ENCODE data around the gene GDE1.

GDE1 gene

DNA sequence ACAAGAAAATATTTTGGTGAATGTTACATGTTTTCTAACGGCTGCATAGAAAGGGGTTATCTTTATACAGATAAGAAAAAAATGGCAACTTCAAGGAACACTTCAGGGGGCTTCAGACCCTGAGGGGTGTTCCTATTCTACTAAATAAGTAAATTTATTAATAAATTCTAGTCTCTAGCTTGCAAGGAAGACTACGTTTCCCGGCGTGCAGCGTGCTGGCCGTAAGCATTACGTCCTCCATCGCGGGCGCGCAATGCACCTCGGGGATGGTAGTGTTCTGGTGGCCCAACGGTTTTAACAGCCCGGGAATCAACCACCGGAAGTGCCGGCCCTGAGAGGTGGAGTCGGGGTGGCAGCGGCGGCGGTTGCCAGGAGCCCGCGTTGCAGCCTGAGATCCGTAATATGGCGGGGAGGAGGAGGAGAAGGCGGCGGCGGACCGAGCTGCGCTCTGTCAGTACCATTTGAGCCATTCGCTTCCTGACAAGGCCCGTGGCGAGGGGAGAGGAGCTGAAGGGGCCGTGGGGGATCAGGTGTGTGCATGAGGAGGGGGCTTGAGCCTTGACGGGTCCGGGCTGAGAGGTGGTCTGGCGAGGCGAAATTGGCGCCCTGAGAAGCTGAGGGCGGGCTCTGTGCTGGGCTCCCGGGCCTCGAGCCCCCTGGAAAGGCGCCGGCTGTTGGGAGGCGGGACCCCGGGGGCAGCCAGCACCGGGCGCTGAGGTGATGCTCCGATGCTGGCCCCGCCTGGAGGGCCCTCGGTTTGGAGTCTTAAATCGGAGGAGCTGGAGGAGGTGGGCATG is 1.9 kb upstream of the GDE1 start, which contains the start of gene CCP110:
CCP110 (plus strand) TSS at position 384 of the 797 bp plus-strand sequence. CDS start 3,940 bp downstream, outside the sequence.
- DNase-seq = peak; percentile 97

- DNase-seq = no peak
Measured at GRCh38 chr16:19523184-19523558, 1.3 kb upstream of the GDE1 start.

DNA sequence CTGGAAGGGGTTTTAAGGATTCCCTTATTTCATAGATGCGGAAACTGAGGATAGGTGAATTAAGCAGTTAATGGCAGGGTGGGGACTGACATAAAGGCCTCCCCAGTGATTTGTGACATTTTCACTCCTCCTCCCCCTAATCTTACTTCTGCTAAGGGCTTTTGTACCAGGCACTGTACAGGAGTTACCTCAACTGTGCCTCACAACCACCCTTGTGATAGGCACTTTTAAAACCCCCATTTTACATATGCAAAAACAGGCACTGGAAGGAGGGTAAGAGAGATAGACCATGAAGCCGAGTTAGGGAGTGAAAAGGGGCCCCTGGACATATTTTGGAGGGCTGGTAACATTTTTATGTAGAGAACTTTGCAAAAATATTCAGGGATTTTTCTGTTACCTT is 862 bp upstream of the GDE1 start:
- DNase-seq = no peak

GRCh38 chr16:19522397-19522732 is 467 bp upstream of the GDE1 start:
- no peak for DNase-seq

DNA sequence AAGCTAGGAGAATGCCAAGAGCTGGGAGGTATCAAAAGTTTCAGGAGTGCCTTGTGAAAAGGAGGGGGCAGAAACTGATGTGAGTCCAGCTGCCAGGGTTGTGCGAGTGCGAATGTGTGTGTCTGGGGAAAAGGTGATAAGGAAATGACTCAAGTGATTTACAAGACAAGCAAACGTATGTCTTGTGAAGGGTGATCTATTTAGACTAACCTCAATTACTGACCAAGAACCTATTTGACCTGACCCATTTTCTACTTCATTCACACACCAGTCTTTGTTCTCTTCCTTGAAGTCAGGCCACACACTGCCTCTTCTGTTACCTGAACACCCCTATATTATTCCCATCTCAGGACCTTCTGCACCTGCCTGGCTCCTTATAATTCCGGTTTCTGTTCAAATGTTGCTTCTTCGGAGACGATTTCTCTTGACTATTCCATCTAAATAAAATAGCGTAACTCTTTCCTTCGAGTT is 1.0 kb downstream of the GDE1 start:
- no peak for DNase-seq

- no peak for DNase-seq
Measured at GRCh38 chr16:19518388-19518787, 3.5 kb downstream of the GDE1 start.

DNA sequence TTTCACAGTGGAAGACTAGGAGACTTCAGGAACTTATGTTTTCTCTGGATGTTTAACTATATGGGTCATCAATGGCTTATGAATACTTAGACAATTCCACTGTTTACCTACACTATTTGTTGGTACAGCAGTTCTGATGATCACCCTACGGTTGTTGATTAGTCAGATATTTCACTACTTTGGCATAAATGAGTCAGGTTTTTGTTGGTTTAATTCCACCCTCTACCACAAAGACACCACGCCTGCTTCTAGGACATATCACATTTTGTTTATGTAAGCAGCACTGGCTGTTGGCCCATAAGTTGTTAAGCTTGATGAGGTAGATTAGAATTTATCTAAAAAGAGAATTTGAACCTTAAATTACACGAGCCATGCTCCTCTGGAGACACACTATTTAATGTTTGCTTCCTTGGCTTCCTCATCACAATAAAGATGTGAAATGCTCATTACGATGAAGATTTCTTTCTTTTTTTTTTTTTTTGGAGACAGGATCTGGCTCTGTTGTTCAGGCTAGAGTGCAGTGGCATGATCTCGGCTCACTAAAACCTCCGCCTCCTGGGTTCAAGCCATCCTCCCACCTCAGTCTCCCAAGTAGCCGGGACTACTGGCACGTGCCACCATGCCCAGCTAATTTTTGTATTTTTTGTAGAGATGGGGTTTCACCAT is 4.3 kb downstream of the GDE1 start:
- no peak for DNase-seq

DNA sequence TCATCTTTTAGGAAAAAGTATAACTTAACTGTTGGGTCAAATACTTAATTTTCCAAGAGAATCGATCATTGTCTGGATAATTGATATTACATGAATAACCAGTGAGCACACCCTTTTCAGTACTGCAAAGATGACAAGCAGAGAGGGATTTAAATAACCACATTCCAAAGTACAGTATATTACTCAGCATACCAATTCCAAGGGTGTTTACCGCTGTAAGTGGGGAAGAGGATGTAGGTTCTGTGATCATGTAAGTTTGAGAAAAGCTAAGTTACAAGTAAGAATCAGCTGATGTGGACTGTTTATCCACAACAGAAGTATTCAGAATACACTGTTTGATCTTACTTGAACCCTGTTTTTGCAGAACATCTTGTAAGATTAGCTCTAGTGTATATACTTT is 6.1 kb downstream of the GDE1 start:
- DNase-seq = no peak

- DNase-seq = no peak
Measured at GRCh38 chr16:19513377-19514053, 8.4 kb downstream of the GDE1 start.

- DNase-seq = no peak
Measured at GRCh38 chr16:19512297-19512696, 9.6 kb downstream of the GDE1 start.

DNA sequence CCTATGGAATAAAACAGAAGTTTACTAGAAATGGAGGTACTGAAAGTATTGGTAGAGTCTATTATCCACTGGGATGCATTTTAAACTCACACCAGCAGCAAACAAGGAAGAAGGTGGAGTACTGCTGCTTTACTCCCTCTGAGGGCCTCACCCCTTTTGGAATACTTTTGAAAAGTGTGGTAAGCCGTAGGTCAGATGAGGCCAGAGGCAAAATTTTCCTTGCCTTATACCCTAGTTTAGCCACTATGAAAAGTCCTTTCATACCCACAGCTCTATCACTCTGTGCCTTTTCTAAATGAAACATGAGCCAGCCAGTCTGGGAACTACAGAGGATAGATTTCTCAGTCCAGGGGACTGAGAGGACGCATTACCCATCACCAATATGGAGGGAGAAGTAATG is 14.0 kb downstream of the GDE1 start:
- DNase-seq = no peak

DNA sequence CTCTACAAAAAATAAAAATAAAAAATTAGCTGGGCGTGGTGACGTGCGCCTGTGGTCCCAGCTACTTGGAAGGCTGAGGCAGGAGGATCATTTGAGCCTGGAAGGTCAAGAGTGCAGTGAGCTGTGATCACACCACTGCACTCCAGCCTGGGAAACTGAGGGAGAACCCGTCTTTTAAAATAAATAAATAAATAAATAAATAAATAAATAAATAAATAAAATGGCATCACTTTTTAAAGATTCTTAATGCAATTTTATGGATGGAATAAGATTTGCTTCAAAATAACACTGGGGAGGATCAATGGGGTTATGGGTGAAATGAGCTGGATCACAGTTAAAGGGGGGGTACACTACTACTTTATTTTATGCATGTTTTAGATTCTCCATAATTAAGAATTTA is 14.9 kb downstream of the GDE1 start:
- DNase-seq = no peak

- DNase-seq = peak; percentile 30
Measured at GRCh38 chr16:19505600-19506303, 16.1 kb downstream of the GDE1 start.

- no peak for DNase-seq
Measured at GRCh38 chr16:19503461-19504075, 18.3 kb downstream of the GDE1 start.

DNA sequence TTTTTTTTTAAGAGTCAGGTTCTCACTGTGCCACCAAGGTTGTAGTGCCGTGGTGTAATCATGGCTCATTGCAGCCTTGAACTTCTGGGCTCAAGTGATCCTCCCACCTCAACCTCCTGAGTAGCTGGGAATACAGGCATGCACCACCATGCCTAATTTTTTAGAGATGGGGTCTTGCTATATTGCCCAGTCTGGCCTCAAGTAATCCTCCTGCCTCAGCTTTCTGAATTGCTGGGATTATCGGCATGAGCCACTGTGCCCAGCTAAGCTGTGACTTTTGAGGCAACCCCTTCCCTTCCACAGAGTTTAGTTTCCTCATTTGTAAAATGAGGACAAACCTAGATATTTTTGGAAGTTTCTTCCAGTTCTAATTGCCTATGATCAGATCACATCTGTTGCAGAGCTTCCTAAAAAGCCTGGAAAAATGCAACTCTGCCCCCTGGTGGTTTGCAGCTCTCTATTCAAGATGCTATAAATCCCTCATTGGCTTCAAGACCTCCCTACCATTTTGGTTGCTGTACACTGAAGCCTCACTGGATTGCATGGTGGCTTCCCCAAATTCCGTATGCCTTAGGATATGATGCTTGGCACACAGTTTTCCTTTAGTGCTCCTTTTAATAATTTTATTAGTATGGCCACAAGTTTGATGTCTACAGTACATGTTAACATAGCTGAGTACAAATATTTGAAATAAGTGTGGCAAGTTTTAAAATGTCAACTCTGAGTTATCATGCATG is 19.3 kb downstream of the GDE1 start:
- peak; percentile 58 for DNase-seq

DNA sequence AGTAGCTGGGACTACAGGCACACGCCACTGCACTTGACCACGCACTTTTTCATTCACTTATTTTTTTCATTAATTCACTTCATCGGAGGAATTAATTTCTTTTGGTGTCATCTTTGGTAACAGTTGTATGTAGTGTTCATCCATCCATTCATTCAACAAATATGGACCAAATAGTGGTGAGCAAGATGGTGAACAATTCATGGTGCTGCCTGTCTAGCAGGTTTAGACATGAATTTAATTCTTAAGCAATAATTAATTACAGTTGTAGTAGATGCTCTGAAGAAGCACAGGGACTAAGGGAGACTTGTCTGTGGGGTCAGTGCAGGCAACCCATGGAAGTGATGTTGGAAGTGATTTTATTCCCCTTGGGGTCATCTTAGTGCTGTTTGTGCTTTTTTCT is 22.4 kb downstream of the GDE1 start:
- no peak for DNase-seq

- no peak for DNase-seq
Measured at GRCh38 chr16:19499006-19499405, 22.9 kb downstream of the GDE1 start.

DNA sequence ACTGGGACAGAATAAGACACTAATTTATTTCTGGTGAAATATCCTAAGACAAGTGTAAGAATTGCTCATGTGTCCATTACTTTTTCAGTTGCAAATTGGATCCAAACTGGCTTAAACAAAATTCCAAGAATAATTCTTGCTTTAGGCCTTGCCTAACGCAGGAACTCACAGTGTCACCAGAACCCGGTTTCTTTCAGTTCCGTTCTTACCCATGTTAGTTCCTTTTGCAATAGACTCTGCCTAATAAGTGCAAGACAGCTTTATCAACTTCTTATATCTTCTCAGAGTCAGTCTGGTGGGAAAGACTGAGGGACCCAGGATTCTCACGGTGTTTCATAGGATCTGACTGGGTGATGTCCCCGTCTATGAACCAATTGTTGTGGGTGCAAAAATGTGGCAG is 24.7 kb downstream of the GDE1 start:
- no peak for DNase-seq

DNA sequence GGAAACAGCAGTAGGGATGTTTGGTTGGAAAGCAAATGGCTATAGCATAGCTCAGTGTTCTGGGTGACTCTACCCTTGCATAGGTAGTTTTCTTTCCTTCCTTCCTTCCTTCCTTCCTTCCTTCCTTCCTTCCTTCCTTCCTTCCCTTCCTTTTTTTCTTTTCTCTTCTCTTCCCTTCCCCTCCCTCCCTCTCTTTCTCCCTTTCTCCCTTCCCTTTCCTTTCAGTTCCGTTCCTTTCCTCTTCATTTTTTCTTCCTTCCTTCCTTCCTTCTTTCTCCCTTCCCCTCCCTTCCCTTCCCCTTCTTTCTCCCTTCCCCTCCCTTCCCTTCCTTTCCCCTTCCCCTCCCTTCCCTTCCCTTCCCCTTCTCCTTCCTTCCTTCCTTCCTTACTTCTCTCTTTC is 31.3 kb downstream of the GDE1 start:
- no peak for DNase-seq

DNA sequence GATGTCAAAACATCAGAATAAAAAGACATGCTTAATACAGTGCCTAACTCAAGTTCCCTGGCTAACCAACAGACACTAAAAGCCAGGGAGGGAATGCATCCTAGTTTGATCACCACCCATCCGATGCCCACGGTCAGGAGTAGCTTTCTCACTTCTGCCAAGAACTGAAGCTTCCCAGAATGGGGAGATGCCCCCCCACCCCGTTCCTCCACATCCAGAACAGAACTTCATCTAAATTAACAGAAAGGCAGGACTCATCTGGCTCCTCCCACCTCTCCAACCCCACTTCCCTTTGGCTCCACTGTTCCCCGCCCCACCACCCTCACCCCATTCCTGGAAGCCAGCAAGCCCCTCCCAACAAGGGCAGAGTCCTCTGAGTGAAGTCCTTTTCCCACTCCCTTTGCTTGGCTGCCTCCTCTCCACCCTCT is 33.7 kb downstream of the GDE1 start:
- DNase-seq = no peak

GRCh38 chr16:19486750-19487325 is 35.1 kb downstream of the GDE1 start:
- no peak for DNase-seq

GRCh38 chr16:19486051-19486450 is 35.8 kb downstream of the GDE1 start:
- DNase-seq = no peak

Data from NCI-H1092 treated with DMSO at 0.1 percent for 48 hours (cell line).